DMS79 treated with DMSO at 0.1 percent for 48 hours (cell line): ENCODE results near the gene PELI1.
"Not testable (repeated sequence)": the region's sequence is repeated elsewhere in the genome, so short reads cannot be mapped to it uniquely, and the experiment has no call there.

Source experiments
- DNase-seq: peaks from one replicate; lab custom pipeline; 2025; lab: John Stamatoyannopoulos, UW

PELI1 gene

GRCh38 chr2:64085936-64086335 is 58.3 kb downstream of the PELI1 start:
- DNase-seq: no peak

- no peak for DNase-seq
Measured at GRCh38 chr2:64081046-64081445, 63.2 kb downstream of the PELI1 start.

- DNase-seq: no peak
Measured at GRCh38 chr2:64080179-64080578, 64.0 kb downstream of the PELI1 start.

GRCh38 chr2:64079688-64080087 is 64.5 kb downstream of the PELI1 start:
- DNase-seq: not testable (repeated sequence)

DNA sequence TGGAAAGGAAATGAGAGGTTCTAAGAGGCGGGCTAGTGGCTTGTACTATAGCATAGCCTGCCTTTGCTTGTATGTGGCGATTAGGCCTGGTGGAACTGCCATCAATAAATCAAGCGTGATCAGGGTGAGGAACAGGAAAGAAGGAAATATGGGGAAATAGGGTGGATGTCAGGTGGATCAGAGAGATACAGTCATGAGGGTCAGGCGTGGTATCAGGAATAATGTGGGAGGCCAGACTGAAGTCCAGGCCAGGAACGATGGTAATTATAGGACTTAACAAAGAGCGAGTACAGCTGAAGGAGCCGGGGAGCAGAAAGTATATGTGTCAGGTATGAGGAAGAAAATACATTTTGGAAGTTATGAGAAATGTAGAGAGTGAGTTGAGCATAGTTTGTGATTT is 67.4 kb downstream of the PELI1 start:
- not testable (repeated sequence) for DNase-seq

DNA sequence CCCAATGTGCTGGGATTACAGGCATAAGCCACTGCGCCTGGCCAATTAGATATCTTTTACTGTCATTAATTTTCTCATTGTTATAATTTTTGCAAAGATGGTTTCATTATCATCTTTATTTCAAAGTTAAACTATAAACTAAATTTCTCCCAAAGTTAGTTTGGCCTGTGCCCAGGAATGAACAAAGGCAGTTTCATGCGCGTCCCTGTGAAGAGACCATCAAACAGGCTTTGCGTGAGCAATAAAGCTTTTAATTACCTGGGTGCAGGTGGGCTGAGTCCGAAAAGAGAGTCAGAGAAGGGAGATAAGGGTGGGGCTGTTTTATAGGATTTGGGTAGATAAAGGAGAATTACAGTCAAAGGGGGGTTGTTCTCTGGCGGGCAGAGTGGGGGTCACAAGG is 69.6 kb downstream of the PELI1 start:
- not testable (repeated sequence) for DNase-seq

- DNase-seq: no peak
Measured at GRCh38 chr2:64067326-64067725, 76.9 kb downstream of the PELI1 start.

DNA sequence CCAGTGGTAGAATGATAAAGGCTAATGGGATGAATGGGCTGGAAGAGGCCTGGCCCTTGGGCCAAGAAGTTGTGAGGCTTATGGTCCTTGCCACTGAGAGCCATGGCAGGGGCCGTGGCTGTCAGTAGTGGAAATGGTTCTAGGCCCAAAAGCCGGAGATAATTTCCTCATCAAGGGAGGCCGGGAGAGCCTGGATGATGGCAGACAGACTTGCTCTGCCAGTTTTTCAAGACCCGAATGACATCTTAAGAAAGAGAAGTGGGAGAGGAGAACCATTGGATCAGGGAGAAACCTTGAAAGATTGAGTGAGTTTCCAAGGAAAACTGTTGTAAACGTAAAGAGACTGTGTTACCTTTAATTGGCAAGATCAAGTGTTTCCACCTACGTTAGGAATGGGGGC is 78.7 kb downstream of the PELI1 start:
- DNase-seq: no peak

GRCh38 chr2:64063924-64064331 is 80.3 kb downstream of the PELI1 start:
- no peak for DNase-seq

DNA sequence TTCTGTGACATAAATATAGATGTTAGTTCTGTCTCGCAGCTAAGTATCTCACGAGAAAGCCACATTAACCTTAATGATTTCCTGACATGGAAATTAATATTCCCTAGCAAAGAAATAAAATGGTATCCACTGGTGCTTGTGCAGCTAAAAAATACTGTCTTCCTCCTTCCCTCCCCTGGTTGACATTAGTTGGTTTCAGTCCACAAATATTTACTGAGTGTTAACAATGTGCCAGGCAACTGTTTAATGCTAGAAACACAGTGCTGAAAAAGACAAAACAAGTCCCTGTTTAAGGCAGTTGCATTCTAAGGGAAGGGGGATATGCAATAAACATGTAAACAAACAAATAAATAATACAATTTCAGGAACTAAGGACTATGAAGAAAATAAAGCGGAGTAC is 80.8 kb downstream of the PELI1 start:
- no peak for DNase-seq

DNA sequence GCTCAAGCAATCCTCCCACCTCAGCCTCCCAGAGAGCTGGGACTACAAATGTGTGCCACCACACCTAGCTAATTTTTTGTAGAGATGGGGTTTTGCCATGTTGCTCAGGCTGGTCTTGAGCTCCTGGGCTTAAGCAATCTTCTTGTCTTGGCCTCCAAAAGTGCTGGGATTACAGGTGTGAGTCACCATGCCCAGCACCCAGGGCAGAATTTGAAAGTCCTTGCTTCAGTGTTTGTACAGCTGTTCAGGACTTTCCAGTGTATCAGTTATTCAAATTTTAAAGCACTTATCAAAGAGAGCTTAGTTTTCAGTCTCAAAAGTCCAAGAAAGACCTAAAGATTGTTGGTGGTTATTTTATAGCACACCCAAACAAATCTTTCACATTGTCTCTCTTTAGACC is 81.4 kb downstream of the PELI1 start:
- DNase-seq: peak; percentile 44

DNA sequence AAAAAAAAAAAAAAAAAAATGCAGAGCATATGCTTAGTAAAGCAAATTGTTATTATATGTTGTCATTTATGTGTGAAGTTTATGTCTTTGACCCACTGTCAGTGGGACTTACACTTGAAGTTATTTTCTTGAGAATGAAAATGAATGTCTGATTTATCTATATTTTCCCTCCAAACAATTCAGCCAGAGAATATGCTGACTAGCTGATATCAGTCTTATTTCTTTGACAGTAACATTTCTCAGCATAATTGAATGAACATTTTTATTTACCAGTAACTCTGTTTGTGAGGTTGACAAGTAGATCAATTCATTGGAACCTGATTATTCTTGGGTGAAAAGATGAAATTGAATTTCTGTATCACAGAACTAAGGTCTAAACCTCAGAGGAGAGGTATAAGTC is 85.0 kb downstream of the PELI1 start:
- DNase-seq: no peak

- DNase-seq: no peak
Measured at GRCh38 chr2:64056021-64056420, 88.2 kb downstream of the PELI1 start.

DNA sequence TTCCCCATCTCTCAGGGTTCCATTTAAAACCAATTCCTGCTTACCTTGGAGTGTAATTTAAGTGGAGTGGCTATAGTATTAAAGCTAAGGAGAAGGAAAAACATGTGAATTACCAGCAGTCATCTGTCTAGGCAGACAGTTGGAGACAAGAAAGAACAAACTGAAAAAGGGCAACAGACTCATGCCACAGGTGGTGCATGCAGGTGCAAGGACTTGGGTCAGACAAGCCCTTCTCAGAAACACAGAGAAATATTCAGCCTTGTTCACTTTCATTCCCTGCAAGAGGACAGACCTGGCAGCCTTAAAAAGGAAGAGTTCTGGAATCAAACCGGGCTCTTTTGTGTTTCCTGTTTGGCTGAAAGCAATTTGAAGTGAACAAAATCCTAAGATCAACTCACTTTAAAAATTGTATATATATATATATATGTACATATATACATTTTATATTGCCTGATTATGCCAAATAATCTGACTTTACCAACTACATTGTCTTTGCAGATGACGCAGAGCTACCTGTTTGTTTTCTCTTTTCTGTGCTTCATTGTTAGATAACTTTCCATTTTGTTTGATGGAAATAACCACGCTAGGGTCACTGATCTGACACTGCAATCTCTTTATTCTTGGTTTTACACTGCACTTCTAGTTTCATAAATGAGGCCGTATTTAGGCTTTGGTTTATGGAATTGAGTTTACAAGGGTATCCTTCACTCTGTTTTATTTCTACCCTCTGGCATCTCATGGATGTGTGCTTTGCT is 89.9 kb downstream of the PELI1 start:
- DNase-seq: peak; percentile 79

DNA sequence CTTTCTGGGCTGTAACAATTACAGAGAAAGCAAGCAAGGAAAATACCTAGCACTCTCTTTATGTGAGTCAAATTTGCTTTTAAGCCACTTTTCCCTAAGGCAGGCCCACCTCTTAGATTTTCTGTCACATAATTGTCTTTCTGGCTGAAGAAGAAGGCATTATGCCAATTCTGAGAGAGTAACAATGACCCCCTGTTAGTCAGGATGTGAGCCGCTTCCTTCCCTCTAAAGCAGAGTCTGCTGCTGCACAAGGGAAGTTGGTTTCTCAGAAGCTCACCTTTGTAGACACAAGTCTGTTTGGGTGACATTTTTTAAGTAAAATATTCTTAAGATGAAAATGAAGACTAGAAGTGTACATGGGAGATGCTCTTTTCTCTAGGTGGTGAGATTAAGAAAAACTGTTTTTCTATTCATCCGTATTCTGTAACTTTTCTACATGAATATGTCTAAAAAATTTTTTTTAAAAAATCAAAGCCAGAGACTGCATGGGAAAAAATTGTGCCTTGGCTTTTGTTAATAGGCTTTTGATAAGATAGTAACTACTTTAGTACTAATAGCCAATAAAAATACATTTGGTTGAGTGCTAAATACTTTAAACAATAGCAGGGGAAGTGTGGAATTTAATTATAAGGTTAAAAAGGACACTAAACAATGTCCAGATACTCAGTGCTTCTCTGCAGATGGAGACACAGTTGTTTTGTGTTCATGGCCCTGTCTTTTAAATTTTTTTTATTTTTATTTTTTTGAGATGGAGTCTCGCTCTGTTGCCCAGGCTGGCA is 91.6 kb downstream of the PELI1 start:
- DNase-seq: no peak

DNA sequence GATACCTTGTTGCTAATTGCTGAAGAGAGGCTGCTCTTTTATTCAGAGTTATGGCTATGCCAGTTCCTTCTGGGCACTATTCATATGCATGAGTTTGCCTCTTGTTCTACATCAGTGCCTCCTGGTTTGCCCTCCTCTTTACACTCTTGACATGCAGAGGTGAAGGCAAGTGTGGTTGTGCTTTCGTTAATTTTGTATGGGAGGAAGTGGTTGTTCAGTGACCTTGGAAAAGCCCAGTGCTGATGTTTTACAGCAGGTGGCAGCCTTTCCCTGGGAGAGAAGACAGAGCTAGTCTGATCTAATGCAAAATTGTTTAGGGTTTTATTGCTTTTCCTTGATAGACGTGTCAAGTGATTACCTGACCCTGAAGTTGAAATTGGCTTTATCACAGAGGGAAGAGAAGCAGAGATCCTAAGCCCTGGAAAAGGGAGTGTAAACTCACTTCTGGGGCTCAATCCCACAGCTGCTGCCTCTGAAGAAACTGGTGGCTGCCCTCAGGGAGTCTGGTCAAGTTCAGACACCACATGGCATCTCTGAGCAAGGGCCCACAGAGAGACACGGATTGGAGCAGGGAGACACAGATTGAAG is 94.5 kb downstream of the PELI1 start:
- DNase-seq: peak; percentile 91

DNA sequence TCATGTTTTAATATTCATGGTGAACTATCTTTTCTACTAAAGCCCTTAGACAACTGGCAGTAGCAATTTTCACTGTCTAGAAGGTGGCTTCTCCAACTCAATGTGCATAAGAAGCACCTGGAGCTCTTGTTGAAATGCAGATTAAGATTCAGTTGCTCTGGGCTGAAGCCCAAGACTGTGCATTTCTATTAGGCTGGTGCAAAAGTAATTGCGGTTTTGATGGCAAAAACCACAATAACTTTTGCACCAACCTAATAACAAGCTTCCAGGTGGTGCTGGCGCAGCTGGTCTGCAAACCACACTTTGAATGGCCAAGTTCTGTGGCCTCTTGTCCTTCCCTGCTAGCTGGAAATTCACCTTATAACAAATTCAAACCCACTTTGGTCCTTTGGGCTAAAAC is 98.3 kb downstream of the PELI1 start:
- no peak for DNase-seq
